GM18520 (cell line): ENCODE data around the gene GINS2.

Experiments
- ATAC-seq: cut with Tn5 transposase; IDR thresholded peaks from one replicate; pipeline ENCODE4 v1.9.1; 2021; ENCODE audit not compliant: unreplicated experiment

The GINS2 gene

GRCh38 chr16:85688586-85689284 is at the start of gene GINS2:
Gene GINS2 (minus strand): TSS chr16:85688954. CDS start chr16:85688898, 56 bp downstream.
- ATAC-seq: peak; percentile 89

DNA sequence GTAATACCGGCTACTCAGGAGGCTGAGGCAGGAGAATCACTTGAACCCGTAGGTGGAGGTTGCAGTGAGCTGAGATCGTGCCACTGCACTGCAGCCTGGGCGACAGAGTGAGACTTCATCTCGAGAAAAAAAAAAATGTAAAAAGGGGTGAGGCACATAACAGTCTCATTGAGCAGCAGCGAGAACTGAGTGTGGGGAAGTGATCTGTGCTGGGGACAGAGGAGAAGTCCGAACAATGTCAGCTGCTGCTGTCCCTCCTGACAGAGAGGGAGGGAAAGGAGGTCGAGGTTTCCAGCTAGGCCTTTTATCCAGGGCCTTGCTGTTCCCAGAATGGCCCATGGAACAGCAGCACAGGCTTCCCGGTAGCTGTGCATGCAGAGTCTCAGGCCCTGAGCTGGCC is 48.2 kb upstream of the GINS2 start:
- ATAC-seq: no peak

- no peak for ATAC-seq
Observed at GRCh38 chr16:85735946-85736345, 47.2 kb upstream of the GINS2 start.

DNA sequence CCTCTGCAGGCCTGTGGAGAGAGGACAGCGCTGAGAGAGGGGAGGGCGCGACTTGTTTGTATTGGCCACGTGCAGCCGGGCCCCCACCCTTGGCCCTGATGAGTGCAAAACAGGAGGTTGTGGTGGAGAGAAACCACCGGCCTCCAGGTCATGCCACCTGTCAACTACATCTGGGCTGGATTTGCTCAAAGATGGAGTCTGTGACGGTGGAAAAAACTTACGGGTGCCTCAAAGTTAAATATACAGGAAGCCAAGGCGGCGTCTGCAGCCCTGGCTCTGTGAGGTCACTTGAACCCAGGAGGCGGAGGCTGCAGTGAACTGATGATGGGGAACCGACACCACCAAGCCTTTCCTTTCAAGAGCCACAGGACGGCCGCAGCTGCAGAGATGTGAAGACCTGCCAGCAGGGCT is 46.5 kb upstream of the GINS2 start:
- no peak for ATAC-seq

- no peak for ATAC-seq
Observed at GRCh38 chr16:85734311-85735017, 45.7 kb upstream of the GINS2 start.

DNA sequence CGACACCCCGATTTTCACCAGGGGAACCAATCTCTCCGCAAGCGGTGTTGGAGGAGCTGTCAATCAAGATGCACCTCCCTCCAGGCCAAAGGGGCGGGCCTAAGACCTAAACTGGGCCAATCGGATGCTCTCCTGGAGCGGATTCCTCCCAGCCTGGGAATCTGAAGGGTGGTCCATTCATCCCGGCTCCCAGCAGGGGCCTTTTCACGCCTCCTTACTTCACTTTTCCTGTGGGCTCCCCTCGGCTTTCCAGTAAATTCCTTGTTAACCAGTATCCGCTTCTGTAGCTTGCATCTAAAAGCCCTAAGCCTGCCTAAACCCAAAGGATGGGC is 45.1 kb upstream of the GINS2 start:
- no peak for ATAC-seq

DNA sequence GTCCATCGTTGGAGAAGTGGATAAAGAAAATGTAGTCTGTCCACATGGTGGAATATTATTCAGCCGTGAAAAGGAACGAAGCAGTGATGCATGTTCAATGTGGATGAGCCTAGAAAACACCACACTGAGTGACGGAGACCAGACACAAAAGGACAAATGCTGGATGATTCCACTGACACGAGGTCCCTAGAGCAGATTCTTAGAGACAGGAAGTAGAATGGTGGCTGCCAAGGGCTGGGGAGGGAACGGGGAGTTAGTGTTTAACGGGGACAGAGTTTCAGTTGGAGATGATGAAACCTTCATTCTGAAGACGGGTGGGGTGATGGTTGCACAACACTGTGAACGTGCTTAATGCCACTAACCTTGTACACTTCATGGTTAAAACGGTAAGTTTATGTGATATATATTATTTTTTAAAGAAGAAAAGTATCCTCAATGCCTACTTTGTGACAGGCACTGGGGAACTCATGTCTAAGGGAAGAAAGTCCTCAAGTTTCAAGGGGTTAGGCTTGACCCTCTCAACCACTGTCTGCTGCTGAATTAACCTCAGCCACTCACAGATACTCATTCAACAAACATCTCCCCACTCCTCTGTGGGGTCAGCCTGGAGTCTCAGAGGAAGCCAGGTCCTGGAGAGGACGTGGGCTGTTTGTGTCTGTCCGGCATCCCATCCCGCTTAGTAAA is 44.5 kb upstream of the GINS2 start:
- no peak for ATAC-seq

- no peak for ATAC-seq
Observed at GRCh38 chr16:85731179-85731578, 42.4 kb upstream of the GINS2 start.

GRCh38 chr16:85730186-85730465 is 41.4 kb upstream of the GINS2 start:
- ATAC-seq: no peak

- no peak for ATAC-seq
Observed at GRCh38 chr16:85729452-85730185, 40.9 kb upstream of the GINS2 start.

DNA sequence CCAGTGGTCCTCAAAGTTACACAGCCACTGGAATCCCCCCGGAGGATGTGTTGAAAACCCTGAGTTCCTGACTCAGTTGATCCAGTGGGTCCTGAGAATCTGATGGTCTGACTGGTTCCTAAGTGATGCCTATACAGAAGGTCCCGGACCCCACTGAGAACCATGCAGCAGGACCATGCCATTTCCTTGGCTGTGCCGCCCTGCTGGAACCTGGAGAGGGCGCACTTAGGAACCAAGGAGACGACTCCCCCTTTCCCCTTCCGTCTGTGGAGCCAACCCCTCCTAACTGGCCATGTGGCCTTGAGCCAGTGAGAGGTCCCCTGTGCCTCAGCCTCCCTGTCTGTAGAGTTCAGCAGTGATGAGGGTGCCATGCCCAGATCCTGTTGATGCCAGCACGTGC is 40.1 kb upstream of the GINS2 start:
- no peak for ATAC-seq

DNA sequence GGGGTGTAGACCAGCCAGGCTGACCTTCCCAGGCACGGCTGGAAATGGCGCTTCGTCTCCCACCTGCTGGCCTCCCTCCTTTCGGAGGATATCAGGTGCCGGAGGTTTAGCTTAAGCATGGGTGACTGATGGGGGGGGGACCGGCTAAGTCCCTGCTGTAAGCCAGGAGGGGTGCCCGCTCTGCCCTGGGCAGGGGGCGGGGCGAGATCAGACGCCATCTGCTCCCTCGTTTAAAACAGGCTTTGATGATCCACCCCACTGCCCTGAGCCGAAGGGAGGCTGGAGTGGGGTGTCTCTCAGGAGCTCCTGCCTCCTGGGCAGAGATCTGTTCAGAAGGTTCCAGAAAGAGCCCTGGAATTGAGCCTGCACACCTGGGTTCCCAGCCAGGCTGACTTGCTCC is 36.2 kb upstream of the GINS2 start:
- no peak for ATAC-seq

DNA sequence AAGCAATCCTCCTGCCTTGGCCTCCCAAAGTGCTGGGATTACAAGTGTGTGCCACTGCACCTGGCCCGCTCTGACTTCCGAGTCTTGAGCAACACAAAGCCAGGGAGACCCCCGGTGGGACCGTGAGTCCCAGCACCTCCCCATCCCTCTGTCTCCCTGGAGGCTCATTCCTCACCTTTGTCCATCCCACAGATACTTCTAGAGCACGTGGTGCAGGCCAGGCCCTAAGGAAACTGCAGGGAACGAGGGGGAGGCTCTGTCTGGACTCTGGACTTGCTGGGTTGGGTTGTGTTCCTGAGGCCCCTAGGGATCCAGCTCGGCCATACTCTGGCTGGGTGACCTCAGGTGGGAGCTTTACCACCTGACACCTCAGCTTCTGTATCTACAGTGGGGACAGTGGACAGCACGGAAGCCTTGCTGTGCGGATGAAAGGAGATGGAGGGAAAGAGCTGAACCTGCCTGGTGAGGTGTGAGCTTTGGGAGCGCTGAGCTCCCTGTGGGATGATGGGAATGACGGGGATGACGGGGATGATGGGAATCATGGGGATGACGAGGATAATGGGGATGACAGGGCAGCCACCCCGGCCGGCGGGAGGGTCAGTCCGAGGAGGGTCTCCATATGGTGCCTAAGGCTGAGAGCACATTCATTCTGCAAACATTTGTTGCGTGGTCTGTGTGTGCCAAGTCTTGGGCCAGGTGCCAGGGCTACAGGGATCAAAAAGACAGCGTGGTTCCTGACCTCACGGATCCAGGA is 35.5 kb upstream of the GINS2 start:
- no peak for ATAC-seq

- no peak for ATAC-seq
Observed at GRCh38 chr16:85722128-85722893, 33.6 kb upstream of the GINS2 start.

DNA sequence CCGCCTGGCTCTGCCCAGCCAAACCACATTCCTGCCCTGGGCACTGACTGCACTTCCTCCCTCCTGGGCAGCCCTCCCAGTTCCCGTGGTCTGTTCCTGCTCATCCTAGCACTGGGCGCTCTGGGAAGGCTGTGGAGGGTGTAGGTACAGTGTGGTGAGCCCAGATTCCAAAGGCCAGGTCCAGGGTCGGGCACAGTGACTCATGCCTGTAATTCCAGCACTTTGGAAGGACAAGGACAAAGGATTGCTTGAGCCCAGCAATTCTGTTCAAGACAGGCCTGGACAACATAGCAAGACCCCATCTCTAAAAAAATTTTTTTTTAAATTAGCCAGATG is 31.5 kb upstream of the GINS2 start:
- no peak for ATAC-seq

- ATAC-seq: no peak
Observed at GRCh38 chr16:85719605-85720301, 31.0 kb upstream of the GINS2 start.

GRCh38 chr16:85718682-85719081 is 29.9 kb upstream of the GINS2 start:
- no peak for ATAC-seq

DNA sequence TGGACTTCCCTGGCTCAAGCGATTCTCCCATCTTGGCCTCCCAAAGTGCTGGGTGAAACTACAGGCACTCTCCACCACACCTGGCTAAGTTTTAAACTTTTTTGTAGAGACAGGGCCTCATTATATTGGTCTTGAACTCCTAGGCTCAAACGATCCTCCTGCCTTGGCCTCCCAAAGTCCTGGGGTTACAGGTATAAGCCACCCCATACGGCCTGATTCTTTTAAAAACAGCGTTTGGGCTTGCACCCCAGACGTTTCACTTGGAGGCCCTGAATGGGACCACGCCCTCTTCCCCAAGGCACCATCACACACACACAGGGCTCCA is 29.4 kb upstream of the GINS2 start:
- ATAC-seq: no peak

- ATAC-seq: no peak
Observed at GRCh38 chr16:85717393-85718152, 28.8 kb upstream of the GINS2 start.
